IPS-18c (cell line): Measurements from ENCODE around the gene SPIB.

ENCODE experiments used
- H3K4me3 ChIP-seq: 2 replicates; pipeline ENCODE4 v1.7.0; 2013; ENCODE audit warnings: low read depth, mild to moderate bottlenecking, low read length, moderate library complexity; ENCODE audit not compliant: insufficient read depth
- H3K9me3 ChIP-seq: one replicate; pipeline ENCODE4 v1.6.1; 2013; ENCODE audit warnings: mild to moderate bottlenecking, low read length, moderate library complexity; ENCODE audit not compliant: control insufficient read depth, insufficient read depth

The SPIB gene

GRCh38 chr19:50413531-50413930, 5.2 kb upstream of the SPIB start:
- no peak overlapping the region for H3K4me3 ChIP-seq

GRCh38 chr19:50414864-50415660, 3.7 kb upstream of the SPIB start:
- Histone ChIP-seq H3K4me3 (no peak overlapping the region), H3K9me3 (peaks cover 1% of the 10 kb centered on the region)

More at GRCh38 chr19:50413531-50413930, 5.2 kb upstream of the SPIB start:
- H3K9me3 ChIP-seq: no peaks in the 10 kb centered on the region

GRCh38 chr19:50415661-50416033, 3.1 kb upstream of the SPIB start:
- peaks cover 5% of the 10 kb centered on the region for H3K9me3 ChIP-seq
- no peak overlapping the region for H3K4me3 ChIP-seq

- Histone ChIP-seq H3K9me3 (peaks cover 5% of the 10 kb centered on the region), H3K4me3 (no peak overlapping the region)
Measured at GRCh38 chr19:50416034-50416977, 2.4 kb upstream of the SPIB start.

GRCh38 chr19:50417111-50418081, 1.3 kb upstream of the SPIB start:
- no peak overlapping the region; the same call in 1 of the 2 replicates for H3K4me3 ChIP-seq

GRCh38 chr19:50419022-50419579, 363 bp downstream of the SPIB start:
- peaks cover 5% of the 10 kb centered on the region for H3K9me3 ChIP-seq
- H3K4me3 ChIP-seq: peak overlapping the region; percentile 56

More at GRCh38 chr19:50417111-50418081, 1.3 kb upstream of the SPIB start:
- peaks cover 5% of the 10 kb centered on the region for H3K9me3 ChIP-seq

- peaks cover 5% of the 10 kb centered on the region for H3K9me3 ChIP-seq
- peak overlapping the region; percentile 56; the same call in 1 of the 2 replicates for H3K4me3 ChIP-seq
Measured at GRCh38 chr19:50419580-50420035, 870 bp downstream of the SPIB start.

GRCh38 chr19:50420127-50420526, 1.4 kb downstream of the SPIB start:
- 0 out of 2 replicates have a peak overlapping the region, but pooled peaks have one; percentile 20 for H3K4me3 ChIP-seq
- H3K9me3 ChIP-seq: peaks cover 5% of the 10 kb centered on the region

- Histone ChIP-seq H3K9me3 (peaks cover 5% of the 10 kb centered on the region), H3K4me3 (no peak overlapping the region)
Measured at GRCh38 chr19:50420808-50421207, 2.1 kb downstream of the SPIB start.

GRCh38 chr19:50422397-50423278, 3.9 kb downstream of the SPIB start:
- Histone ChIP-seq H3K9me3 (peaks cover 5% of the 10 kb centered on the region), H3K4me3 (no peak overlapping the region)

- no peak overlapping the region for H3K4me3 ChIP-seq
- H3K9me3 ChIP-seq: peaks cover 5% of the 10 kb centered on the region
Measured at GRCh38 chr19:50423279-50424113, 4.8 kb downstream of the SPIB start.

GRCh38 chr19:50425581-50425980, 6.8 kb downstream of the SPIB start:
- H3K4me3 ChIP-seq: no peak overlapping the region
- peaks cover under 1% of the 10 kb centered on the region for H3K9me3 ChIP-seq

- H3K4me3 ChIP-seq: peak overlapping the region; percentile 31; the same call in 1 of the 2 replicates
- H3K9me3 ChIP-seq: no peaks in the 10 kb centered on the region
Measured at GRCh38 chr19:50427318-50427925, 8.7 kb downstream of the SPIB start.

GRCh38 chr19:50427997-50428425, 9.3 kb downstream of the SPIB start:
- H3K4me3 ChIP-seq: peak overlapping the region; percentile 31; the same call in 1 of the 2 replicates
- H3K9me3 ChIP-seq: no peaks in the 10 kb centered on the region
